ENCODE results near the gene MOBP.

MOBP gene

DNA sequence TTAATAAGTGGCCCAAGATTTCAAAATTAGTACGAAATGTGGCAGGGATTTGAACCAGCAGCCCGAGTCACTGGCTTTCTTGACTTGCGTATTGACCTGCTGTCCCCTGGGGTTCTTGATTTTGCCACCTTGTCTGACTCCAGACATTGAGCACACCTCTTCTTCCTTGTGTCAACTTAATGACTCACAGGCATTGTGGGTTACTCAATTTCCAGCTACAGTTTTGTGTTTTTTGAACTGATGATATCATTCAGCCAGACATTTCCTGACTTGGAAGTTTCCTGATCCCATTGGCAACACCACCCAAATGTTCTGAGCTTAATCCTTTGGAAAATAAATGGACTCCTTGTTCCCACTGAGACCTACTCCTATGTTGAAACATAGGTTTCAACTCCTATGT is 64.2 kb downstream of the MOBP start:
- no peaks in the 10 kb centered on the region for H3K9me2 ChIP-seq (replicated peaks; ENCODE audit: control insufficient read depth, low read length)
- no peak overlapping the region for H3K27ac ChIP-seq (ENCODE audit: low read depth, low read length)
- H3K4me1 ChIP-seq (ENCODE audit: control insufficient read depth, low read length): no peaks in the 10 kb centered on the region
- no peaks in the 10 kb centered on the region for H3F3A ChIP-seq (ENCODE audit: control insufficient read depth, insufficient read depth)
- H3K4me3 ChIP-seq (ENCODE audit: low read length): no peak overlapping the region
- H3K9me3 ChIP-seq (ENCODE audit: control insufficient read depth, insufficient read depth, low read length): no peaks in the 10 kb centered on the region
- H3K27me3 ChIP-seq (ENCODE audit: control insufficient read depth, low read length): no peaks in the 10 kb centered on the region
- no peaks in the 10 kb centered on the region for H4K20me1 ChIP-seq (ENCODE audit: control insufficient read depth, insufficient read depth, low read depth, low read length)
- H3K4me2 ChIP-seq (ENCODE audit: low read length): no peak overlapping the region
- no peaks in the 10 kb centered on the region for H3K79me2 ChIP-seq (ENCODE audit: control insufficient read depth, low read length)
- H3K36me3 ChIP-seq (ENCODE audit: control insufficient read depth, low read length): no peaks in the 10 kb centered on the region
- TF ChIP-seq, protein P1, sequence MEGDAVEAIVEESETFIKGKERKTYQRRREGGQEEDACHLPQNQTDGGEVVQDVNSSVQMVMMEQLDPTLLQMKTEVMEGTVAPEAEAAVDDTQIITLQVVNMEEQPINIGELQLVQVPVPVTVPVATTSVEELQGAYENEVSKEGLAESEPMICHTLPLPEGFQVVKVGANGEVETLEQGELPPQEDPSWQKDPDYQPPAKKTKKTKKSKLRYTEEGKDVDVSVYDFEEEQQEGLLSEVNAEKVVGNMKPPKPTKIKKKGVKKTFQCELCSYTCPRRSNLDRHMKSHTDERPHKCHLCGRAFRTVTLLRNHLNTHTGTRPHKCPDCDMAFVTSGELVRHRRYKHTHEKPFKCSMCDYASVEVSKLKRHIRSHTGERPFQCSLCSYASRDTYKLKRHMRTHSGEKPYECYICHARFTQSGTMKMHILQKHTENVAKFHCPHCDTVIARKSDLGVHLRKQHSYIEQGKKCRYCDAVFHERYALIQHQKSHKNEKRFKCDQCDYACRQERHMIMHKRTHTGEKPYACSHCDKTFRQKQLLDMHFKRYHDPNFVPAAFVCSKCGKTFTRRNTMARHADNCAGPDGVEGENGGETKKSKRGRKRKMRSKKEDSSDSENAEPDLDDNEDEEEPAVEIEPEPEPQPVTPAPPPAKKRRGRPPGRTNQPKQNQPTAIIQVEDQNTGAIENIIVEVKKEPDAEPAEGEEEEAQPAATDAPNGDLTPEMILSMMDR (IDR thresholded peaks at IDR 0.05; ENCODE audit: low read depth, low read length, poor library complexity, severe bottlenecking): no peak
- no peak for TF ChIP-seq EZH2phosphoT487 (IDR thresholded peaks at IDR 0.05; ENCODE audit: borderline replicate concordance, low read length)

DNA sequence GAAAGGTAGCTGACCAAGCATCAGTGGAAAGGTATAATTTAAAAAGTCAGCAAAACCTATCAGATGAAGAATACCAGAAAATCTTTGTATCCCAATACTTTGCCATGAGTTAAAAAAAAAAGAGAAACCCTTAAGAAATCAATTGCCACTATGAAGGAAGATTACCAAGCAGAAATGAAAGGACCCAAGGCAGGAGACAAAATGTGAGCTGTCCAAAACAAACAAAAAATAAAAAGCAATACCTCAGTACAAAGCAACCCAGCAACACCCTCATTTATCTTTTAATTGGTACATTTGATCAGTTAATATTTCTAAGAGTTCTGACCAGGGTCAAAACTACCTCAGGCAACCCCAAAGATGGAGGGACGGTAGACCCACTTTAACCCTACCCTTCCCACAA is 65.3 kb downstream of the MOBP start:
- Histone ChIP-seq H3K27me3 (ENCODE audit: control insufficient read depth, low read length) (no peaks in the 10 kb centered on the region), H3K79me2 (ENCODE audit: control insufficient read depth, low read length) (no peaks in the 10 kb centered on the region), H3K4me1 (ENCODE audit: control insufficient read depth, low read length) (no peaks in the 10 kb centered on the region), H3K36me3 (ENCODE audit: control insufficient read depth, low read length) (no peaks in the 10 kb centered on the region), H4K20me1 (ENCODE audit: control insufficient read depth, insufficient read depth, low read depth, low read length) (no peaks in the 10 kb centered on the region), H3K9me2 (replicated peaks; ENCODE audit: control insufficient read depth, low read length) (no peaks in the 10 kb centered on the region), H3K4me2 (ENCODE audit: low read length) (no peak overlapping the region), H3K4me3 (ENCODE audit: low read length) (no peak overlapping the region), H3K9me3 (ENCODE audit: control insufficient read depth, insufficient read depth, low read length) (no peaks in the 10 kb centered on the region), H3F3A (ENCODE audit: control insufficient read depth, insufficient read depth) (no peaks in the 10 kb centered on the region), H3K27ac (ENCODE audit: low read depth, low read length) (no peak overlapping the region)
- TF ChIP-seq, protein P1 (IDR thresholded peaks at IDR 0.05; ENCODE audit: low read depth, low read length, poor library complexity, severe bottlenecking): no peak
- no peak for TF ChIP-seq EZH2phosphoT487 (IDR thresholded peaks at IDR 0.05; ENCODE audit: borderline replicate concordance, low read length)

- Histone ChIP-seq H4K20me1 (ENCODE audit: control insufficient read depth, insufficient read depth, low read depth, low read length) (no peaks in the 10 kb centered on the region), H3K9me2 (replicated peaks; ENCODE audit: control insufficient read depth, low read length) (no peaks in the 10 kb centered on the region), H3K27ac (ENCODE audit: low read depth, low read length) (no peak overlapping the region), H3K4me2 (ENCODE audit: low read length) (no peak overlapping the region), H3K36me3 (ENCODE audit: control insufficient read depth, low read length) (no peaks in the 10 kb centered on the region), H3K4me3 (ENCODE audit: low read length) (no peak overlapping the region), H3K27me3 (ENCODE audit: control insufficient read depth, low read length) (no peaks in the 10 kb centered on the region), H3F3A (ENCODE audit: control insufficient read depth, insufficient read depth) (no peaks in the 10 kb centered on the region), H3K9me3 (ENCODE audit: control insufficient read depth, insufficient read depth, low read length) (no peaks in the 10 kb centered on the region), H3K4me1 (ENCODE audit: control insufficient read depth, low read length) (no peaks in the 10 kb centered on the region), H3K79me2 (ENCODE audit: control insufficient read depth, low read length) (no peaks in the 10 kb centered on the region)
- no peak for TF ChIP-seq EZH2phosphoT487 (IDR thresholded peaks at IDR 0.05; ENCODE audit: borderline replicate concordance, low read length)
- TF ChIP-seq, protein P1 (IDR thresholded peaks at IDR 0.05; ENCODE audit: low read depth, low read length, poor library complexity, severe bottlenecking): no peak
Observed at GRCh38 chr3:39533226-39533625, 65.7 kb downstream of the MOBP start.
